Stimulated activated CD4-positive, alpha-beta T cell treated with anti-CD3 and anti-CD28 coated beads, Interleukin-1b, Interleukin-23, amount 100 ng/mL, for 1 hour (primary cell): ENCODE results near the gene SLC35F6.
A peak's percentile ranks its signal among the peaks of the same experiment; 100 is the strongest.
"Not testable (repeated sequence)": the region's sequence is repeated elsewhere in the genome, so short reads cannot be mapped to it uniquely, and the experiment has no call there.

Experiments
- DNase-seq, 2 donors: peaks; one replicate each; pipeline ENCODE4 v3.0.0-alpha.2; 2020; ENCODE audit warnings: low read depth in 2 of 2

Gene SLC35F6

GRCh38 chr2:26730549-26731344 is 33.3 kb upstream of the SLC35F6 start:
- DNase-seq = no peak

- no peak for DNase-seq
These were observed 32.4 kb upstream of the SLC35F6 start for GRCh38 chr2:26731714-26732113.

- no peak for DNase-seq
These were observed 31.6 kb upstream of the SLC35F6 start for GRCh38 chr2:26732446-26732845.

DNA sequence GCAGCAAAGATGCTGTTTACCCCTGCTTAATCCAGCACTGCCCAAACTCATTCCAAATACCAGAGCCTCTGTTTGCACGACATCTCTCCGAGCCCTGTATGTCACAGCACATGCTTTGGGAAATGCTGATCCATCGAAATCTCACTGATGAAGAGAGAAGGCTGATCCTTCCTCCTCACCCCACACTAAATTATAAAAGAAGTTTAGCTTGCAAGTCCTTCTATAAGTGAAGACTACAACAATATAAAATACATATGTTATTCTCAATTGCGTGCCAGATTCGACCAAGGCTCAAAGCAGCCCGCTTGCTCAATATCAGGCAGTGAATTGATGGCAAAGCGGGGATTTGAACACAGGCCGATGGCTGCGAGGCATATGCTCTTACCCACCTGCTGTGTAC is 30.7 kb upstream of the SLC35F6 start:
- DNase-seq = no peak

- no peak for DNase-seq
These were observed 29.0 kb upstream of the SLC35F6 start for GRCh38 chr2:26735097-26735496.

- DNase-seq = no peak
These were observed 28.0 kb upstream of the SLC35F6 start for GRCh38 chr2:26735883-26736588.

DNA sequence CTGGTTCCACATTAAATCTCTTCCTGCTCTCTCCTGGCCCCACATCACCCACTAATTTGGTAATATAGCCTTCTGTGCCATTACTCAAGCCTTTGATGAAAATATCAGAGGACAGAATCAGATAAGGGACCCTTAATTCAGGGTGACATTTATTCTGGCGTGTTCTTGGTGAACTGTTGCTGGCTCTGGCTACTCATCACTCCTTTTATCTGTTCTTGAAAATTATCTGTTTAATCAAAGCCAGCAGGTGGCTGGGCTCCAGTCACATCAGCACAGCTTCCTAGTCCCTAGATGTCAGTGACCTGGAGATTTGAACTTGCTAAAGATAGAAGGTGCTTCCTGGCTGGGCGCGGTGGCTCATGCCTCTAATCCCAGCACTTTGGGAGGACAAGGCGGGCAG is 26.9 kb upstream of the SLC35F6 start:
- DNase-seq = no peak

GRCh38 chr2:26738481-26738880 is 25.6 kb upstream of the SLC35F6 start:
- DNase-seq = no peak

GRCh38 chr2:26739514-26739913 is 24.6 kb upstream of the SLC35F6 start:
- DNase-seq = no peak

DNA sequence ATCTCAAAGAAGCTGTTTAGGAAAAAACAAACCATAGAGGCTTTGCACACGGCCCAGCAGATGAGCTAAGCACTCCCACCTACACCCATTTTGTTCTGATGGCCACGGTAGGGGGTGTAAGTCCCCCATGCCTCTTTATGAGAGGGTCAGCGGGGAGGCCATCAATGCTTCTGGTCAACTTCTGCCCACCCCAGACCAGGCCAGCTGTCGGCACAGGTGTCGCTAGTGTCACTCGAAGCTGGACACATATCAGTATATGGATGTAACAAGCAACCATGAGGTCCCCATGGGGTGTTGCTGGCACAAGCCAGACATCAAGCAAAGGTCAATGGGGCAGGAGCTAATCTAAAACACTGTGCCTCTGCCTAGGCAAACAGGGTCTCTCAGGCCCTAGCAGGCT is 23.7 kb upstream of the SLC35F6 start:
- no peak for DNase-seq

DNA sequence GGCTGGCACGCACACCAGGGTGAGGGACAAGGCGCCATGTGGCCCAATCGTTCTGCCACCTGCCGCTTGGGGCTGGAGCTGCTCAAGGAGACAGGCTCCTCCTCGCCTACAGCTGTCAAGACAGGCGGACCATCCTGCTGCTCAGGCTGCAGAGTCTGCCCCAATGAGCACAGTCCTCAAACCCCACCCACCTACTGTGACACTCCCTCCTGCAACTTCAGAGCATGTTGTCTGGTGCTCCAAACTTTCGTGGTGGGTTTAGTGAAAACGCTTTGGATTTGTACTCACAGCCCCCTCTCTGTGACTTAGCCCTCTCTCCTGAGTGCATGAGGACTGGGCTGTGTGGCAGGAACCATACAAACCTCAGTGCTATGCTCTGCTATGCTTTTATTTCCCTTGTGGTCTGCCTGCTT is 23.2 kb upstream of the SLC35F6 start:
- DNase-seq = no peak

GRCh38 chr2:26742048-26742770 is 21.9 kb upstream of the SLC35F6 start:
- no peak for DNase-seq

GRCh38 chr2:26743852-26744251 is 20.2 kb upstream of the SLC35F6 start:
- DNase-seq = no peak

DNA sequence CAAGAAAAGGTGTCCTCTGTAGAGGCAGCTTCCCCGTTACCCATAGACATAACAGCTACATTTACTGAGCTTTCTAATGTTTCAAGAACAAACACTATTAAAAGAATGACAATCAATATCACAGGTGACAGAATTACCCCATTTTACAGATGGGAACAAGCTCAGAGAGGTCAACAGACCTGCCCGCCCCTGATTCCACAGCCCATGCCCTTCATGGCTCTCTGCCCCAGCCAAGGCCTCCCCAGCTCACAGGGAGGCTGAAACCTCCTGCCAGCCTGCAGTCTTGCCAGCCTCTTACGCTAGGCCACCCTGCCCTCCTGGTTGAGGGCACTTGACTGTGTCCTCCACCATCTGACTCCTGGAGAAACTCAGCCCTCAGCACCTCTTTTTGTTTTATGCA is 19.1 kb upstream of the SLC35F6 start:
- DNase-seq = no peak

- DNase-seq = peak; percentile 39 to 66
These were observed 18.3 kb upstream of the SLC35F6 start for GRCh38 chr2:26745609-26746327.

DNA sequence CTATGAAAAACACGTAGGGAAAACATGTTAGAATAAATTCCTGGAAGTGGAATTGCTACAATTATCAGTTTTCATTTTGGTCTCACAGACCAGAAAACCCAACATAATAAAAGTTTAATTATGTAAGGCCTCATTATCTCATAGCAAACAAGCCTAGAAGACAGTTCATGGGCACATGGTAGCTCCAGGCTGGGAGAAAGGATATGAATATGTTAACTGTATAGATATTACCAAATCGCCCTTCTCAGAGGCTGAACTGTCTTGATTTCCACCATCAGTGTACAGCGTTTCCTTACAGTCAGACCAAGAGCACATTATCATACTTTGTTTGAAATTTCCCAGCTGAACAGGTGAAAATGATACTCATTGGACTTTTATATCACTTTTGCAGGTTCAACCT is 17.1 kb upstream of the SLC35F6 start:
- DNase-seq = no peak

DNA sequence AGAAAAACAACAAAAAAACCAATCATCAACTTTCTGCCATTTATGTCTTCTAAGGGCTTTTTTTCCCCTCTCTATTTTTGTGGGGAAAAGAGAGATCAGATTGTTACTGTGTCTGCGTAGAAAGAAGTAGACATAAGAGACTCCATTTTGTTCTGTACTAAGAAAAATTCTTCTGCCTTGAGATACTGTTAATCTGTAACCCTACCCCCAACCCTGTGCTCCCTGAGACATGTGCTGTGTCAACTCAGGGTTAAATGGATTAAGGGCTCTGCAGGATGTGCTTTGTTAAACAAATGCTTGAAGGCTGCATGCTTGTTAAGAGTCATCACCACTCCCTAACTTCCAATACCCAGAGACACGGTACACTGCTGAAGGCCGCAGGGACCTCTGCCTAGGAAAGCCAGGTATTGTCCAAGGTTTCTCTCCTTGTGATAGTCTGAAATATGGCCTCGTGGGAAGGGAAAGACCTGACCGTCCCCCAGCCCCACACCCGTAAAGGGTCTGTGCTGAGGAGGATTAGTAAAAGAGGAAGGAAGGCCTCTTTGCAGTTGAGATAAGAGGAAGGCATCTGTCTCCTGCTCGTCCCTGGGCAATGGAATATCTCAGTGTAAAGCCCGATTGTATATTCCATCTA is 14.2 kb upstream of the SLC35F6 start:
- not testable (repeated sequence) for DNase-seq

GRCh38 chr2:26750467-26750866 is 13.6 kb upstream of the SLC35F6 start:
- not testable (repeated sequence) for DNase-seq

- DNase-seq = no peak
These were observed 11.4 kb upstream of the SLC35F6 start for GRCh38 chr2:26752656-26753055.

DNA sequence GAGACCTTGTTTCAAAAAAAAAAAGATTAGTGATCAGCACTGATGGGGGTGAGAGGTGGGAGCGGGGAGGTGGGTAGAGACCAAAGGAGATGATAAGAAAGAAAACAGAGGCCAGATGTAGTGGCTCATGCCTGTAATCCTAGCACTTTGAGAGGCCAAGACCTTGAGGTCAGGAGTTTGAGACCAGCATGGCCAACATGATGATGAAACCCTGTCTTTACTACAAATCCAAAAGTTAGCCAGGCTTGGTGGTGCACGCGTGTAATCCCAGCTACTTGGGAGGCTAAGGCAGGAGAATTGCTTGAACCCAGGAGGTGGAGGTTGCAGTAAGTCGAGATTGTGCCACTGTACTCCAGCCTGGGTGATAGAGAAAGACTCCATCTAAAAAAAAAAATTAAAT is 9.5 kb upstream of the SLC35F6 start:
- DNase-seq = no peak

- no peak for DNase-seq
These were observed 9.0 kb upstream of the SLC35F6 start for GRCh38 chr2:26754972-26755670.
